ENCODE measurements around the gene FFAR1. TPM values are rescaled to one million over a fixed set of nuclear protein-coding genes. Genes with fewer than 3 reads are reported as not detected.
A peak's percentile ranks its signal among the peaks of the same experiment; 100 is the strongest.

The FFAR1 gene
- total RNA-seq, 1 donor from 2014 or later = not detected

- no peaks in the 10 kb centered on the region for H3K36me3 ChIP-seq
- H3K27me3 ChIP-seq = no peaks in the 10 kb centered on the region
- TF ChIP-seq CTCF (IDR thresholded peaks at IDR 0.05) = no peak
- intact Hi-C loops (cut with DNase I) = no loop called here
- no peaks in the 10 kb centered on the region for H3K9me3 ChIP-seq
- H3K4me1 ChIP-seq = no peaks in the 10 kb centered on the region
- no peak for DNase-seq (ENCODE audit: low spot score in 2 of 2)
- H3K27ac ChIP-seq = no peak overlapping the region
- no peak overlapping the region for H3K4me3 ChIP-seq
These were observed 31.8 kb upstream of the FFAR1 start for GRCh38 chr19:35315883-35316282.

GRCh38 chr19:35316560-35316959 lies 31.1 kb upstream of the FFAR1 start:
- H3K9me3 ChIP-seq = no peaks in the 10 kb centered on the region
- H3K27me3 ChIP-seq = no peaks in the 10 kb centered on the region
- DNase-seq (ENCODE audit: low spot score in 2 of 2) = no peak
- no peak overlapping the region for H3K4me3 ChIP-seq
- no peaks in the 10 kb centered on the region for H3K36me3 ChIP-seq
- TF ChIP-seq CTCF (IDR thresholded peaks at IDR 0.05) = no peak
- intact Hi-C loops (cut with DNase I) = no loop called here
- H3K27ac ChIP-seq = no peak overlapping the region
- H3K4me1 ChIP-seq = no peaks in the 10 kb centered on the region

- no peaks in the 10 kb centered on the region for H3K9me3 ChIP-seq
- no peaks in the 10 kb centered on the region for H3K4me1 ChIP-seq
- H3K36me3 ChIP-seq = no peaks in the 10 kb centered on the region
- TF ChIP-seq CTCF (IDR thresholded peaks at IDR 0.05) = no peak
- intact Hi-C loops (cut with DNase I) = no loop called here
- H3K27ac ChIP-seq = no peak overlapping the region
- H3K27me3 ChIP-seq = no peaks in the 10 kb centered on the region
- H3K4me3 ChIP-seq = no peak overlapping the region
- DNase-seq (ENCODE audit: low spot score in 2 of 2) = no peak
These were observed 30.1 kb upstream of the FFAR1 start for GRCh38 chr19:35317464-35318043.

- Histone ChIP-seq H3K27ac (no peak overlapping the region), H3K4me3 (no peak overlapping the region), H3K9me3 (no peaks in the 10 kb centered on the region), H3K4me1 (no peaks in the 10 kb centered on the region), H3K27me3 (no peaks in the 10 kb centered on the region), H3K36me3 (no peaks in the 10 kb centered on the region)
- DNase-seq (ENCODE audit: low spot score in 2 of 2) = peak; percentile 53 to 67
- no peak for TF ChIP-seq CTCF (IDR thresholded peaks at IDR 0.05)
- intact Hi-C loops (cut with DNase I) = no loop called here
These were observed 28.8 kb upstream of the FFAR1 start for GRCh38 chr19:35318679-35319448.

- no peak overlapping the region for H3K27ac ChIP-seq
- H3K4me1 ChIP-seq = no peaks in the 10 kb centered on the region
- intact Hi-C loops (cut with DNase I) = no loop called here
- H3K36me3 ChIP-seq = no peaks in the 10 kb centered on the region
- TF ChIP-seq CTCF (IDR thresholded peaks at IDR 0.05) = no peak
- H3K4me3 ChIP-seq = no peak overlapping the region
- H3K9me3 ChIP-seq = no peaks in the 10 kb centered on the region
- no peak for DNase-seq (ENCODE audit: low spot score in 2 of 2)
- H3K27me3 ChIP-seq = no peaks in the 10 kb centered on the region
These were observed 27.5 kb upstream of the FFAR1 start for GRCh38 chr19:35320065-35320713.

Data from ascending aorta (tissue), 2 donors.